Measurements from ENCODE around the gene MAP7D1. TPM values are rescaled to one million over a fixed set of nuclear protein-coding genes. Genes with fewer than 3 reads are reported as not detected.

MAP7D1 gene
- total RNA-seq, 1 donor, result 132 TPM

- Histone ChIP-seq H3K4me1 (ENCODE audit: insufficient read depth, low read length) (peaks cover 15% of the 10 kb centered on the region), H3K36me3 (ENCODE audit: insufficient read depth, low read length) (peaks cover 70% of the 10 kb centered on the region), H4K20me1 (ENCODE audit: insufficient read depth, low read length) (peaks cover 71% of the 10 kb centered on the region), H3K79me2 (ENCODE audit: insufficient read depth, low read length) (peaks cover 95% of the 10 kb centered on the region), H3K27me3 (ENCODE audit: insufficient read depth, low read length) (no peaks in the 10 kb centered on the region), H2AFZ (ENCODE audit: low read length) (no peak overlapping the region), H3K27ac (ENCODE audit: low read depth, low read length) (peak overlapping the region; percentile 91), H3K4me3 (ENCODE audit: insufficient read depth, low read length) (no peak overlapping the region), H3K4me2 (ENCODE audit: insufficient read depth, low read length) (no peak overlapping the region), H3K9me3 (ENCODE audit: low read depth, low read length) (no peaks in the 10 kb centered on the region)
- TF ChIP-seq CTCF (IDR thresholded peaks at IDR 0.05; ENCODE audit: extremely low read depth, low read depth, low read length), result no peak
- peak; percentile 62 for DNase-seq (ENCODE audit: insufficient read length, low spot score, missing footprints)
Measured at GRCh38 chr1:36172017-36172747, 16.2 kb downstream of the MAP7D1 start.

GRCh38 chr1:36172983-36173382, 17.0 kb downstream of the MAP7D1 start:
- H3K27ac ChIP-seq (ENCODE audit: low read depth, low read length), result peak overlapping the region; percentile 91
- H4K20me1 ChIP-seq (ENCODE audit: insufficient read depth, low read length), result peaks cover 64% of the 10 kb centered on the region
- TF ChIP-seq CTCF (IDR thresholded peaks at IDR 0.05; ENCODE audit: extremely low read depth, low read depth, low read length), result no peak

GRCh38 chr1:36174713-36175112, 18.8 kb downstream of the MAP7D1 start:
- no peak for TF ChIP-seq CTCF (IDR thresholded peaks at IDR 0.05; ENCODE audit: extremely low read depth, low read depth, low read length)
- Histone ChIP-seq H3K27me3 (ENCODE audit: insufficient read depth, low read length) (no peaks in the 10 kb centered on the region), H4K20me1 (ENCODE audit: insufficient read depth, low read length) (peaks cover 57% of the 10 kb centered on the region), H3K4me1 (ENCODE audit: insufficient read depth, low read length) (peaks cover 13% of the 10 kb centered on the region), H2AFZ (ENCODE audit: low read length) (no peak overlapping the region), H3K4me3 (ENCODE audit: insufficient read depth, low read length) (no peak overlapping the region), H3K36me3 (ENCODE audit: insufficient read depth, low read length) (peaks cover 71% of the 10 kb centered on the region), H3K27ac (ENCODE audit: low read depth, low read length) (peak overlapping the region; percentile 75), H3K9me3 (ENCODE audit: low read depth, low read length) (no peaks in the 10 kb centered on the region), H3K4me2 (ENCODE audit: insufficient read depth, low read length) (no peak overlapping the region), H3K79me2 (ENCODE audit: insufficient read depth, low read length) (peaks cover 76% of the 10 kb centered on the region)
- no peak for DNase-seq (ENCODE audit: insufficient read length, low spot score, missing footprints)

More at GRCh38 chr1:36172983-36173382, 17.0 kb downstream of the MAP7D1 start:
- H3K79me2 ChIP-seq (ENCODE audit: insufficient read depth, low read length), result peaks cover 90% of the 10 kb centered on the region
- H3K4me2 ChIP-seq (ENCODE audit: insufficient read depth, low read length), result peak overlapping the region; percentile 33
- H3K4me3 ChIP-seq (ENCODE audit: insufficient read depth, low read length), result no peak overlapping the region
- peaks cover 13% of the 10 kb centered on the region for H3K4me1 ChIP-seq (ENCODE audit: insufficient read depth, low read length)
- H3K27me3 ChIP-seq (ENCODE audit: insufficient read depth, low read length), result no peaks in the 10 kb centered on the region
- no peak overlapping the region for H2AFZ ChIP-seq (ENCODE audit: low read length)
- peaks cover 66% of the 10 kb centered on the region for H3K36me3 ChIP-seq (ENCODE audit: insufficient read depth, low read length)
- H3K9me3 ChIP-seq (ENCODE audit: low read depth, low read length), result no peaks in the 10 kb centered on the region
- DNase-seq (ENCODE audit: insufficient read length, low spot score, missing footprints), result peak; percentile 98

Data from osteoblast (primary cell).